ENCODE measurements around the gene TIMMDC1. TPM values are rescaled to one million over a fixed set of nuclear protein-coding genes. Genes with fewer than 3 reads are reported as not detected.
"Not testable (repeated sequence)": the region's sequence is repeated elsewhere in the genome, so short reads cannot be mapped to it uniquely, and the experiment has no call there.

TIMMDC1 gene
- total and polyA plus RNA-seq, 12 donors = 90.3 to 379 (median 234) TPM

DNA sequence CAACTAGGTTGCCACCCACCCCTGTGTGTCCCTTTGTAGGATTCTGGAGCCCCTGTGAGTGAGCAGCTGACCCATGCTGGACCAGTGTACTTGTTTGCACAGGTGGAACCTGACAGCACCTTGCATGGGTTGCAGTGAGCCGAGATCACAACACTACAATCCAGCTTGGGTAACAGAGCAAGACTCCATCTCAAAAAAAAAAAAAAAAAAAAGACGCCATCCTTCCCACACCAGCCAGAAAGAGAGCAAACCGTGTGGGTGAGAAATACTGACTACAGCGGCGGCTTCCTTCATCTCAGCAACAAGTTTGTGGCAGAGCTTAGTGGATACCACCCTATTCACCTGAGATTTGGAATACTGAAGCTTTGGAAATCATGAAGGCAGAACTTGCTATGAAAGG, 61.8 kb downstream of the TIMMDC1 start:
- Histone ChIP-seq H3K4me1 (peaks cover 0 to 26% (median 8%) of the 10 kb centered on the region in 9 donors), H3K36me3 (no peaks in the 10 kb centered on the region), H3K4me3 (no peak overlapping the region), H3K27ac (no peak overlapping the region), H3K27me3 (no peaks in the 10 kb centered on the region), H3K9me3 (peaks cover 0 to 10% (median 0%) of the 10 kb centered on the region in 11 donors)
- TF ChIP-seq, protein P1, sequence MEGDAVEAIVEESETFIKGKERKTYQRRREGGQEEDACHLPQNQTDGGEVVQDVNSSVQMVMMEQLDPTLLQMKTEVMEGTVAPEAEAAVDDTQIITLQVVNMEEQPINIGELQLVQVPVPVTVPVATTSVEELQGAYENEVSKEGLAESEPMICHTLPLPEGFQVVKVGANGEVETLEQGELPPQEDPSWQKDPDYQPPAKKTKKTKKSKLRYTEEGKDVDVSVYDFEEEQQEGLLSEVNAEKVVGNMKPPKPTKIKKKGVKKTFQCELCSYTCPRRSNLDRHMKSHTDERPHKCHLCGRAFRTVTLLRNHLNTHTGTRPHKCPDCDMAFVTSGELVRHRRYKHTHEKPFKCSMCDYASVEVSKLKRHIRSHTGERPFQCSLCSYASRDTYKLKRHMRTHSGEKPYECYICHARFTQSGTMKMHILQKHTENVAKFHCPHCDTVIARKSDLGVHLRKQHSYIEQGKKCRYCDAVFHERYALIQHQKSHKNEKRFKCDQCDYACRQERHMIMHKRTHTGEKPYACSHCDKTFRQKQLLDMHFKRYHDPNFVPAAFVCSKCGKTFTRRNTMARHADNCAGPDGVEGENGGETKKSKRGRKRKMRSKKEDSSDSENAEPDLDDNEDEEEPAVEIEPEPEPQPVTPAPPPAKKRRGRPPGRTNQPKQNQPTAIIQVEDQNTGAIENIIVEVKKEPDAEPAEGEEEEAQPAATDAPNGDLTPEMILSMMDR (IDR thresholded peaks at IDR 0.05) = no peak
- ATAC-seq = no peak
- no peak for DNase-seq
- WGBS, 2 donors = 92 to 93% methylated on average over 5 of the region's 5 CpGs
- intact Hi-C loops (cut with DNase I) = no loop called here

DNA sequence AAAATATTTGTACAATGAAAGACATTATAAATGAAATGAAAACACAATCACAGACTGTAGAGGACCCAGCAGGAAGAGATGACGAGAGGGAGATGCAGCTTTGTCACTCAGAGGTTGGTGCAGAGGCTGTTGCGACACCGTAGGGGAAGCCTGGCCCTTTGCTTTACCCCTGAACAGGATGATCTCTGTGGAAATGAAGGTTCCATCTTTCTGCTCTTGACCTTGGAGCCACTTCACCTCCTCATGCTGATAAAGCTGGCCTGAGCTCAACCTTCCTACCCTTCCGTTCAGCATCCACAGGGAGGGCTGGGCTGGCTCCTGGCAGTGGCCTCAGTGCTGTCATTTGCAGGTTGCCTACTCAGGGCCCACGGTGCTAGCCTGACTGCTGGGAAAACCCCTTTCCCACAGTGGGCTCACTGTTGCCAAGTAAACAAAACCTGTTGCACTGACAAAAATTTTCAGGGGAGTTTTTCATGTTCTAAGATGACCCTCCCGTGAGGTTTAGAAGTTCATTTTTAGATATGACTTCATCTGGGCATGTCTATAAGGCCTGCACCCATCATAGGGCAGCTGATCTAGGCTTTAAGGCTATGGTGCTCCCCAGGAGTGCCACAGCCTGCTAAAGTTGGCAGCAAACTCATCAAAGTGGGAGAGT, 64.1 kb downstream of the TIMMDC1 start:
- peak in 7 of 8 donors; percentile 57 to 85 (median 75) for ATAC-seq
- DNase-seq = no peak
- intact Hi-C loops (cut with DNase I) = no loop called here
- Histone ChIP-seq H3K27me3 (no peaks in the 10 kb centered on the region), H3K4me3 (no peak overlapping the region), H3K36me3 (no peaks in the 10 kb centered on the region), H3K9me3 (peaks cover 0 to 10% (median 0%) of the 10 kb centered on the region in 11 donors), H3K27ac (peak overlapping the region in 1 of 10 donors; percentile 16), H3K4me1 (peaks cover 0 to 16% (median 8%) of the 10 kb centered on the region in 9 donors)
- TF ChIP-seq, protein P1 (IDR thresholded peaks at IDR 0.05) = no peak
- 37 to 47% methylated on average over 6 of the region's 6 CpGs for WGBS, 2 donors

DNA sequence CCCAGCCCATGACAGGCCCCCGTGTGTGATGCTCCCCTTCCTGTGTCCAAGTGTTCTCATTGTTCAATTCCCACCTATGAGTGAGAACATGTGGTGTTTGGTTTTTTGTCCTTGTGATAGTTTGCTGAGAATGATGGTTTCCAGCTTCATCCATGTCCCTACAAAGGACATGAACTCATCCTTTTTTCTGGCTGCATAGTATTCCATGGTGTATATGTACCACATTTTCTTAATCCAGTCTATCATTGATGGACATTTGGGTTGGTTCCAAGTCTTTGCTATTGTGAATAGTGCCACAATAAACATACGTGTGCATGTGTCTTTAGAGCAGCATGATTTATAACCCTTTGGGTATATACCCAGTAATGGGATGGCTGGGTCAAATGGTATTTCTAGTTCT, 65.0 kb downstream of the TIMMDC1 start:
- WGBS, 2 donors = 85 to 100% methylated on average over 2 of the region's 2 CpGs
- Histone ChIP-seq H3K9me3 (peaks cover 0 to 10% (median 0%) of the 10 kb centered on the region in 11 donors), H3K4me1 (peaks cover 0 to 16% (median 8%) of the 10 kb centered on the region in 9 donors)
- ATAC-seq; H3K27ac ChIP-seq; H3K27me3 ChIP-seq; H3K4me3 ChIP-seq; DNase-seq; intact Hi-C loops (cut with DNase I); H3K36me3 ChIP-seq: not testable (repeated sequence)

DNA sequence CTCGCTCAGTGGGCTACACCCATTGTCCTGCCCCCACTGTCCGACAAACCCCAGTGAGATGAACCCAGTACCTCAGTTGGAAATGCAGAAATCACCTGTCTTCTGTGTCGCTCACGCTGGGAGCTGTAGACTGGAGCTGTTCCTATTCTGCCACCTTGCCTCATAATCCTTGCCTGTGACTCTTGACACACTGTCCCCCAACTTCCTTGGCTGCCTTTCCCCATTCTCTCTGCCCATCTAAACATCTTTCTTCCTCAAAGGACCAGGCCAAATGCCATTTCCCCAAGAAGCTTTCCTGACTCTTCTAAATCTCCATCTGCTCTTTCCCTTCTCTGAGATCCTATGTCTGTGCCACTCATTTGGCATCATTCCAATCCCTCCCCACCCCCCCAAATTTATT, 70.8 kb downstream of the TIMMDC1 start:
- H3K4me3 ChIP-seq = no peak overlapping the region
- peaks cover 0 to 5% (median 0%) of the 10 kb centered on the region in 11 donors for H3K9me3 ChIP-seq
- WGBS, 2 donors = 88 to 95% methylated on average over 4 of the region's 4 CpGs
- DNase-seq (no peak), ATAC-seq (no peak)
- H3K36me3 ChIP-seq = no peaks in the 10 kb centered on the region
- TF ChIP-seq, protein P1 (IDR thresholded peaks at IDR 0.05) = no peak
- H3K27ac ChIP-seq = peak overlapping the region in 1 of 10 donors; percentile 88
- intact Hi-C loops (cut with DNase I) = no loop called here
- peaks cover 0 to 30% (median 11%) of the 10 kb centered on the region in 9 donors for H3K4me1 ChIP-seq
- no peaks in the 10 kb centered on the region for H3K27me3 ChIP-seq

DNA sequence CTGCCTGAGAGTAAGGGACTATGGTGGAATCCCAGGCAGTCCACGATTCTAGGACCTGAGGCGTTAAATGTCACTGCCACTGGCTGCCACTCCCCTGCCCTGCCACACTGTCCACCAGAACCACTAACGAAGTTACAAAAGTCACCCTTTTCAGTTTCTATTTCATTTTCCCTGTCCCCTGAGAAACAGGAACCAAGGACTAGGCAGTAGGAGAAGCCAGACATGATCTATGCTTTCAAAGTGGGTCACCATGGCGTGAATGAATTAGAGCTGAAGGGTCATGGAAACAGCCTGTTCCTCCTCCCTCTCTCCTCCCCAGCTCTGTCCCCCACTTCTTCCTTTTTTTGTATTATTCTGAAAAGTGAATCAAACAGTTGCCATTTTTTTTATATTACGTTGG, 71.9 kb downstream of the TIMMDC1 start:
- Histone ChIP-seq H3K4me1 (peaks cover 0 to 30% (median 11%) of the 10 kb centered on the region in 9 donors), H3K36me3 (no peaks in the 10 kb centered on the region), H3K9me3 (no peaks in the 10 kb centered on the region), H3K27me3 (no peaks in the 10 kb centered on the region), H3K4me3 (no peak overlapping the region), H3K27ac (peak overlapping the region in 8 of 10 donors; percentile 14 to 88 (median 60))
- DNase-seq (no peak), ATAC-seq (peak in 7 of 8 donors; percentile 52 to 87 (median 59))
- intact Hi-C loops (cut with DNase I) = loop anchor here in 2 of 10 donors (2.0 to 10.0 kb wide), 2 partner anchors 45 to 105 kb away; no protein-coding TSS in a partner anchor
- TF ChIP-seq, protein P1 (IDR thresholded peaks at IDR 0.05) = no peak
- 84 to 89% methylated on average over 5 of the region's 5 CpGs for WGBS, 2 donors

Measured in heart right ventricle (tissue), 16 donors.